CD14-positive monocyte (primary cell): Measurements from ENCODE around the gene DPP6. TPM values are rescaled to one million over a fixed set of nuclear protein-coding genes. Genes with fewer than 3 reads are reported as not detected.

Experiments used
- DNase-seq, 3 donors: peaks; one replicate each; pipeline ENCODE4 v3.0.0-alpha.2; 2011 to 2022
- H2AFZ ChIP-seq: 2 replicates; pipeline ENCODE4 v1.6.0; 2012; ENCODE audit warnings: mild to moderate bottlenecking, low read depth, low read length, inconsistent platforms; ENCODE audit not compliant: insufficient read depth, poor library complexity, severe bottlenecking
- H3K27ac ChIP-seq, 2 donors: 1 replicate in 1 of 2; 2 replicates in 1 of 2; pipeline ENCODE4 v1.5.1; 2012 to 2013; ENCODE audit warnings: low read length in 2 of 2, control low read depth in 1 of 2, inconsistent platforms in 1 of 2, low read depth in 1 of 2, mild to moderate bottlenecking in 1 of 2
- H3K27me3 ChIP-seq, 2 donors: one replicate each; pipeline versions ENCODE4 v1.6.0 to v1.6.1; 2011 to 2013; ENCODE audit warnings: low read length in 2 of 2; ENCODE audit not compliant: control insufficient read depth in 2 of 2, insufficient read depth in 2 of 2
- H3K36me3 ChIP-seq, 2 donors: replicated peaks in 1 of 2; 1 replicate in 1 of 2; 2 replicates in 1 of 2; pipeline versions ENCODE4 v1.5.1 to v1.6.1; 2012 to 2013; ENCODE audit warnings: low read length in 2 of 2, control low read depth in 1 of 2, inconsistent platforms in 1 of 2, mild to moderate bottlenecking in 1 of 2; ENCODE audit not compliant: insufficient read depth in 2 of 2, control insufficient read depth in 1 of 2
- H3K4me1 ChIP-seq, 2 donors: 1 replicate in 1 of 2; 2 replicates in 1 of 2; pipeline versions ENCODE4 v1.5.1 to v1.6.1; 2012 to 2013; ENCODE audit warnings: low read length in 2 of 2, control low read depth in 1 of 2, inconsistent platforms in 1 of 2, mild to moderate bottlenecking in 1 of 2, moderate library complexity in 1 of 2; ENCODE audit not compliant: insufficient read depth in 2 of 2, control insufficient read depth in 1 of 2
- H3K4me2 ChIP-seq: replicated peaks from 2 replicates; pipeline ENCODE3; 2012; ENCODE audit warnings: low read length, moderate library complexity, mild to moderate bottlenecking; ENCODE audit not compliant: poor library complexity, severe bottlenecking; ENCODE audit errors: extremely low read depth
- H3K4me3 ChIP-seq, 3 experiments: fragments of 200-600 bp in 1 of 3; sonication (generic) in 1 of 3; replicated peaks in 1 of 3; 1 replicate in 2 of 3; 2 replicates in 1 of 3; pipeline ENCODE4 v1.5.1; 2011 to 2013; ENCODE audit warnings: low read length in 3 of 3, mild to moderate bottlenecking in 3 of 3, control low read depth in 2 of 3, low read depth in 2 of 3, inconsistent platforms in 1 of 3, moderate library complexity in 1 of 3
- H3K79me2 ChIP-seq: 2 replicates; pipeline ENCODE4 v1.6.0; 2012; ENCODE audit warnings: mild to moderate bottlenecking, control low read depth, inconsistent platforms, low read length, moderate library complexity; ENCODE audit not compliant: insufficient read depth
- H3K9ac ChIP-seq: 2 replicates; pipeline ENCODE4 v1.6.0; 2017; ENCODE audit warnings: low read length, mild to moderate bottlenecking; ENCODE audit not compliant: insufficient read depth, poor library complexity, severe bottlenecking
- H3K9me3 ChIP-seq, 2 donors: replicated peaks in 1 of 2; 1 replicate in 1 of 2; 2 replicates in 1 of 2; pipeline versions ENCODE4 v1.5.1 to v1.6.1; 2012 to 2013; ENCODE audit warnings: low read length in 2 of 2, control low read depth in 1 of 2; ENCODE audit not compliant: control insufficient read depth in 1 of 2, insufficient read depth in 1 of 2
- H4K20me1 ChIP-seq: 2 replicates; pipeline ENCODE4 v1.6.0; 2012; ENCODE audit warnings: mild to moderate bottlenecking, low read length, control low read depth, moderate library complexity; ENCODE audit not compliant: insufficient read depth
- H3K27ac Mint-ChIP-seq, 7 donors: one replicate each; pipeline ENCODE4 v1.8.0; 2020; ENCODE audit warnings: mild to moderate bottlenecking in 7 of 7, mixed read lengths in 7 of 7, moderate library complexity in 6 of 7, inconsistent platforms in 2 of 7
- H3K27me3 Mint-ChIP-seq, 3 donors: one replicate each; pipeline ENCODE4 v1.8.0; 2021 to 2022; ENCODE audit warnings: low read depth in 3 of 3, mild to moderate bottlenecking in 3 of 3, mixed read lengths in 3 of 3, moderate library complexity in 3 of 3, inconsistent platforms in 1 of 3
- H3K36me3 Mint-ChIP-seq, 2 donors: one replicate each; pipeline ENCODE4 v1.8.0; 2020; ENCODE audit warnings: mixed read lengths in 2 of 2, inconsistent platforms in 1 of 2, mild to moderate bottlenecking in 1 of 2
- H3K4me1 Mint-ChIP-seq: one replicate; pipeline ENCODE4 v1.8.0; 2020; ENCODE audit warnings: mild to moderate bottlenecking, mixed read lengths
- H3K4me3 Mint-ChIP-seq, 2 donors: one replicate each; pipeline ENCODE4 v1.8.0; 2020; ENCODE audit warnings: mild to moderate bottlenecking in 2 of 2, mixed read lengths in 2 of 2, moderate library complexity in 1 of 2
- H3K9me3 Mint-ChIP-seq, 7 donors: one replicate each; pipeline ENCODE4 v1.8.0; 2020 to 2022; ENCODE audit warnings: mixed read lengths in 7 of 7, mild to moderate bottlenecking in 6 of 7, moderate library complexity in 6 of 7, inconsistent platforms in 2 of 7
- CTCF ChIP-seq: fragments of 200-600 bp; IDR thresholded peaks from one replicate; pipeline ENCODE4 v1.8.0; 2022; ENCODE audit warnings: antibody characterized with exemption, mild to moderate bottlenecking
- WGBS: methylation state at CpG from one replicate; pipeline ENCODE4 v1.1.5; 2013; ENCODE audit warnings: missing lambda C conversion rate; ENCODE audit not compliant: insufficient coverage; 5-methylcytosine and 5-hydroxymethylcytosine counted together
- intact Hi-C, 2 donors: fragments of 100-400 bp; cut with micrococcal nuclease; formaldehyde crosslinking; loops; one replicate each; pipeline versions ENCODE4 v1.15.0 to v1.15.1; 2023
- polyA plus RNA-seq, 3 donors: library from polyadenylated mRNA; depleted of rRNA in 1 of 3; unstranded in 2 of 3; stranded (reverse) in 1 of 3; fragments of 300-500 nt in 2 of 3; fragments of >200 nt in 1 of 3; fragmentation: Illumina TruSeq in 2 of 3; gene quantifications; 1 replicate in 2 of 3; 2 replicates in 1 of 3; pipeline ENCODE4 v1.2.3, GENCODE V29; 2012 to 2021

Gene DPP6
- polyA plus RNA-seq, 3 donors, result not detected

GRCh38 chr7:154867068-154867467, 814.9 kb downstream of the DPP6 start:
- Histone ChIP-seq H3K27ac (no peak overlapping the region), H3K4me2 (no peak overlapping the region), H3K79me2 (no peaks in the 10 kb centered on the region), H4K20me1 (no peaks in the 10 kb centered on the region), H3K4me3 (no peak overlapping the region), H2AFZ (no peak overlapping the region), H3K4me1 (no peaks in the 10 kb centered on the region), H3K9ac (no peak overlapping the region), H3K27me3 (peaks cover 0 to 5% of the 10 kb centered on the region in 2 donors), H3K9me3 (no peaks in the 10 kb centered on the region), H3K36me3 (no peaks in the 10 kb centered on the region)
- 65% methylated on average over 7 of the region's 10 CpGs for WGBS
- no peak for TF ChIP-seq CTCF
- DNase-seq, result no peak
- H3K27me3 Mint-ChIP-seq, result peaks cover 15 to 24% (median 16%) of the 10 kb centered on the region in 3 donors
- intact Hi-C loops, result no loop called here
- no peak overlapping the region for H3K4me3 Mint-ChIP-seq
- H3K4me1 Mint-ChIP-seq, result no peaks in the 10 kb centered on the region
- H3K36me3 Mint-ChIP-seq, result no peaks in the 10 kb centered on the region
- peaks cover 0 to 6% (median 0%) of the 10 kb centered on the region in 7 donors for H3K9me3 Mint-ChIP-seq
- H3K27ac Mint-ChIP-seq, result no peak overlapping the region

GRCh38 chr7:154868921-154869320, 816.7 kb downstream of the DPP6 start:
- DNase-seq, result no peak
- Mint-ChIP-seq H3K36me3 (no peaks in the 10 kb centered on the region), H3K4me1 (no peaks in the 10 kb centered on the region), H3K9me3 (peaks cover 0 to 8% (median 1%) of the 10 kb centered on the region in 7 donors), H3K27ac (no peak overlapping the region), H3K27me3 (peaks cover 12 to 22% (median 16%) of the 10 kb centered on the region in 3 donors), H3K4me3 (no peak overlapping the region)
- no peak for TF ChIP-seq CTCF
- H3K27me3 ChIP-seq, result peaks cover 0 to 5% of the 10 kb centered on the region in 2 donors
- no peak overlapping the region for H3K4me2 ChIP-seq
- H4K20me1 ChIP-seq, result no peaks in the 10 kb centered on the region
- H2AFZ ChIP-seq, result no peak overlapping the region
- no peaks in the 10 kb centered on the region for H3K9me3 ChIP-seq
- no peaks in the 10 kb centered on the region for H3K4me1 ChIP-seq
- H3K79me2 ChIP-seq, result no peaks in the 10 kb centered on the region
- H3K27ac ChIP-seq, result no peak overlapping the region
- intact Hi-C loops, result no loop called here
- H3K36me3 ChIP-seq, result no peaks in the 10 kb centered on the region
- H3K9ac ChIP-seq, result no peak overlapping the region
- H3K4me3 ChIP-seq, result no peak overlapping the region
- WGBS, result 4% methylated on average over 9 of the region's 11 CpGs
